ENCODE measurements around the gene WDR64.
"Not testable (repeated sequence)": the region's sequence is repeated elsewhere in the genome, so short reads cannot be mapped to it uniquely, and the experiment has no call there.

The WDR64 gene

DNA sequence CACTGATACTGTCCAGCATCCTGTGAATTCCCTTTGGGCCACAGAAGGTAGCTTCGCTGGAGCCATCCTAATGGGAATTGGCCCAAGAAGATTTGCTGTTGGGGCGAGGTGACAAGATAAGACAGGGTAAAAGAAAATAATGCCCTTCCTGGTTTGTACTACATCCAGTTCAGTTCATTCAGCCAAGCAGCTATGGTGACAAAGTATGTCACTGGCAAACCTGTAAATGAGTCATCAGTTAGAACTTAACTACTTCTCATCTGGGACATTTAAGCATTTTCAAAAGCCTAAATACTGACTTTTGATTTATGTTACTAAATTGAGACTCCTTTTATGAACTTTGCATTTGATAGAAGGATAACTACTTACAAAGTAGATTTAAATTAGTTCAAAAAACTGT lies 54.2 kb downstream of the WDR64 start:
- no peak for DNase-seq

DNA sequence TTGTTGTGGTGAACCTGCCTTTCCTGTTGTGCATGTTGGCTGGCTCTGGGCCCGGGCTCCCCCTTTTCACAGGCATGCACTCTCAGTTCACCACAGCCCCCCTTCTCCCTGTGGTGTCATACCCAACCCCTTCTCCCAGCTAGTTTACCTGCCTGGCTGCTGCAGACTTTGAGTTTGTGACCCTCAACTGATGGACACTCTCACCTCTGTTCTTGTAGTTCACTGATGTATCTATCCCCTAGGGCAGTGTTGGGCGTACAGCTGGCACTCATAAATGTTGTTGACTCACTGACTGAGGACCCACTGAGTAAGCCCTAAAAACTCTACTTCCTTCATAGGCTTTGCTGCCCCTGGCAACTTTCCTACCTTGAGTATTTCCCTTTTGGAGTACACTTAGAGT lies 54.9 kb downstream of the WDR64 start:
- no peak for DNase-seq

GRCh38 chr1:241707442-241707841 lies 55.4 kb downstream of the WDR64 start:
- DNase-seq: no peak

DNA sequence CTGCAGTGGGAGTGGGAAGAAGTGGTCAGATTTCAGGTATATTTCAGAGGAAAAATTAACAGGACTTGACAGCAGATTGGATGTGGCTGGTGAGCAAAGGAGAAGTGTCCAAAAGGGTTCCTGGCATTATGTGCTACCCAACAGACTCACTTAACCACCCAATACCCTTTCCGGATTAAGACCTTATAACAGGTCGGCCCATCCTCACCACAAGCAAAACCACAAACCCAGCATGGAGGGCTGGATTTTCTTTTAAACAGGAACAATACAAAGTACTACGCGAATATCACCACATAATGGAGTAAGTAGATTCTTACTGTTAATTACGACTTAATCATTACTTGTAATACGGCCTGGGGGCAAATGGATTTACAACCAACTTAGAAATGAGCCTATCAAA lies 59.2 kb downstream of the WDR64 start:
- no peak for DNase-seq

- DNase-seq: no peak
Observed at GRCh38 chr1:241713316-241713715, 61.2 kb downstream of the WDR64 start.

DNA sequence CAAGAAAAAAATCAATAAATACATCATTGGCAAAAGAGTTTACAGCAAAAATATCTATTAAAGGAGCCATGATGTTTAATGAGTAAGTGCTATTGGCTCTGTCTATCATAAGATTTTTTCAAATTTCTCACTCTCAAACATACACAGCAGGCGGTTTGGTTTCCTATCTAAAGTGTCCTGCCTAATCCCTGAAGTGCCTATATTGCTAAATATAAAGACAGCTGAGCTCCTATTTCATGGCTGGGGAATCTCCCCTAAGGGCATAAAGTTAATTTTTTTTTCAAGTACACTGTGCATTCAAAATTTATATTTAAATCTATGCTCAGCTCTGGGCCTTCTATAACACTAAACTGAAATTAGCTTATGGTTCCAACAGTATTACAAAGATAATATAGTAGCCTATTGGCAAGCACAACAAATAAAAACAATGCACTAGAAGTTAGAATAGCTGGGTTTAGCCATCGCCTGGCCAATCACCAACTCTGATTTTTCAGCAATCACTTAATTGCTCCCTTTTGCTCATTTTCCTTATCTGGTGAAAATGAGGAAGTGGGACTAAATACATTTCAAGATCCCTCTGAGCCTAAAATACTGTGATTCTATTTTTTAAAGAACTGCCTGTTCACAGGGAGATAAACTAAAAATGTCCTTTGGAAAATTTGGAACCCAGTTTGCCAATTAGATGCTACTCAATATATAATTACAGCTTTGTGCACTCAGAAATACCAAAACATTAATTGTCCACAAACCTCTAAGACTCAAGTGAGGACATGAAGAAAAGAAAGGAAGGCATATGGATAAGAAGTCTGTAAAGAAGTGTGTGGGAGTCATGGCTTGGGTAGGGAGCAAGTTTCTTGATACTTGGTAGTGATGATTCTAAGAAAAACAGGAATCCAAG lies 62.5 kb downstream of the WDR64 start:
- no peak for DNase-seq

- peak; percentile 33 for DNase-seq
Observed at GRCh38 chr1:241715435-241715834, 63.4 kb downstream of the WDR64 start.

GRCh38 chr1:241715956-241716355 lies 63.9 kb downstream of the WDR64 start:
- DNase-seq: no peak

DNA sequence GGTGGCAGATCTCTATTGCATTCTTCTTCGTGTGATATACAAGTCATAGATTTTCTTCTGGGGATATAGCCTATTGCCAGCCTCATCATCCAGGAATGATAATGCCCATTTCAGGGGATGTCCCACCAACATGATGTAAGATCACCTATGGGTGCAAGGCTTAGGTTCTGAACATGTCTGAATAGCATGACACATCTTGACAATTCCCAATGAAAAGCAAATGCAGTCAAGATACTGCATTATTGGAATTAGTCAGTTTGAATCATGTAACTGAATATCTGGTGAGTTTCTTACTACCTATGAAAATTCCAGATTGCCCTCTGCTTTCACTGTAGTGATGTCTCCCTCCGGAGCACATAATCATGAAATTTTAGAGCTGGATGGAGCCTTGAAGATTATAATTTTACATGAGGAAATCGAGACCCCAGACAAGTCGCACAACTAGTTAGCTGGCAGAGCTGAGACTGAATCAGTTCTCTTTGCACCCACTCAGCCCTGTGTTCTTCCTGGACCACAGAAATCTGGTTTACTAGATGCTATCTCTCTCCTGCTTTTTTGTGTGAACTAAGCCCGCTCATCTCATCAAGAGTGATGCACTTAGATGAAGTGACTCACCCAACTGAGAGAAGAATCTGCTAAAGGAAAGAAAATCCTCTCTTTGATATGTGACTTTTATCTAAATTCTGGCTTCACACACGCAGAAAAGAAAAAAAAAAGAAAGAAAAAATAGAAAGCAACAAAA lies 65.0 kb downstream of the WDR64 start:
- no peak for DNase-seq

- peak; percentile 69 for DNase-seq
Observed at GRCh38 chr1:241717975-241718374, 65.9 kb downstream of the WDR64 start.

GRCh38 chr1:241721011-241721410 lies 68.9 kb downstream of the WDR64 start:
- DNase-seq: no peak

DNA sequence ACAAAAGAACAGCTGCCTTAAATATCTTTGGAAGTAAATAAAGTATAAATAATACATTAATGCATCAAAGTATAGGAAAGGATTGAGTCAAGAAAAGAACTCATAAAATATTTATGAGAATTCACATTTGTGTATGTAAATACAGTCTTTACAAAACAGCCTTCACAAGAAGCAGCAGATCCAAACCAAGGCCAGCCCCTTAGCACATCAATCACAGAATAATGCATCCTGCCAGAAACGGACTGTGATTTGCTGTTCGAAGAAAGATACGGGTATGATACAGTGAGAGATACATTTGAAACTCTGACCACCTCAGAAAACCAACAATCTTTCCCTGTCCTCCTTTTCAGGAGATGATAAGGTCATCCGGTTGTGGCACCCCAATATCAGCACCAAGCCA lies 70.9 kb downstream of the WDR64 start:
- DNase-seq: peak; percentile 23

DNA sequence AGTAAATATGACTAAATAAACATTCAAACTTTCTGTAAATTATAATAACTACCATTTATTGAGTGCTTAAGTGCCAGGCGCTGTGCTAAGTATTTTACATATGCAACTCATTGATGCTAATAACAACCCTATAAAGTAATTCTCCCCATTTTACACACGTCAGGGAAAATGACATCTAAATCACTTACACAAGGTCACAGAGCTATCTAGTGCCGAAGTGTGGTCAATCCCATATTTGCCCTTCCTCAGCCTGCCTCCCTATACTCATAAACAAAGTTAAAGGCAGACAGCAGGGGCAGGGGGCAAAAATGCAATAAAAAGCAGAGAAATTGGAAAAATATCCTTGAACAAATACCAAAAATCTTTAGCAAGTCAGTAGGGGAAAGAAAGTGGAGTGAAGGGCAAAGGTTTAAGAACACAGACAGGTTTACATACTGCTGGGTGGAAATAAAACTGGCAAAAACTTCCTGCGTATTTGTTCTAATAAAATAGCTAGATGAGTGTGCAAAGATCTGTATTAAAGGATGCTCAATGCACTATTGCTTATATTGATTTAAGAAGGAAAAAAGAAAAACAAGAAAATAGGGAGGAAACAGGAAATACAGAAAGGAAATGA lies 72.8 kb downstream of the WDR64 start:
- DNase-seq: no peak

GRCh38 chr1:241730031-241730430 lies 78.0 kb downstream of the WDR64 start:
- no peak for DNase-seq

DNA sequence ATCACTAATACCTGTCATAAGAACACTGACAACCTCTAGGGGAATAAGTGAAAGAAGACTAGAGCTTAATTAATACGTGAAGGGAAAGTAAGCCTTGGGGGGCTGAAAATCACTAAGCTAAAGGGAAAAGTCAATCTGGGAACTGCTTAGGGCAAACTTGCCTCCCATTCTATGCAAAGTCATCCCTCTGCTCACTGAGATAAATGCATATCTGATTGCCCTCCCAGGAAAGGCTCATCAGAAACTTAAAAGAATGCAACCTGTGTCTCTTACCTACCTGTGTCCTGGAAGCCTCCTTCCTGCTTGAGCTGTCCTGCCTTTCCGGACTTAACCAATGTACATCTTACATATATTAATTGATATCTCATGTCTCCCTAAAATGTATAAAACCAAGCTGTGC lies 81.8 kb downstream of the WDR64 start:
- DNase-seq: no peak

- DNase-seq: no peak
Observed at GRCh38 chr1:241734533-241734932, 82.5 kb downstream of the WDR64 start.

GRCh38 chr1:241735493-241735926 lies 83.4 kb downstream of the WDR64 start:
- DNase-seq: not testable (repeated sequence)

DNA sequence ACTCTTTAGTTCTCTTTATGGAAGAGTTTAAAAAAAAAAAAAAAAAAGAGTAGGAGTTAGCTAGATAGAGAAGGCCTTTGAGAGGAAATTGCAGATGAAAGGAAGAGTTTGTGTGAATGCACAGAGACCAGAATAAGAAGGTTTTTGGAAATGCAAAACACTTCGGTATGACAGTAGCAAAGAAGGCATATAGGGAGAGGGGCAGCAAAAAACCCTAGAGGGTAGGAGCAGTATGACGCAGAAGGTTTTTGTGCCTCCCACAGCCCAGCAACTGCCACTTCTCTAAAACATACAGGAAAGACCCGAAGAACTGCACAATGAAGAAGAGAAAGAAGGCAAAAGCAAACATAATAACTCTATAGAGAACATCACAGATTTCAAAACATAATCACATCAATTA lies 84.3 kb downstream of the WDR64 start:
- DNase-seq: peak; percentile 46

- DNase-seq: peak; percentile 46
Observed at GRCh38 chr1:241738284-241739078, 86.4 kb downstream of the WDR64 start.

- DNase-seq: no peak
Observed at GRCh38 chr1:241742084-241742483, 90.0 kb downstream of the WDR64 start.

DNA sequence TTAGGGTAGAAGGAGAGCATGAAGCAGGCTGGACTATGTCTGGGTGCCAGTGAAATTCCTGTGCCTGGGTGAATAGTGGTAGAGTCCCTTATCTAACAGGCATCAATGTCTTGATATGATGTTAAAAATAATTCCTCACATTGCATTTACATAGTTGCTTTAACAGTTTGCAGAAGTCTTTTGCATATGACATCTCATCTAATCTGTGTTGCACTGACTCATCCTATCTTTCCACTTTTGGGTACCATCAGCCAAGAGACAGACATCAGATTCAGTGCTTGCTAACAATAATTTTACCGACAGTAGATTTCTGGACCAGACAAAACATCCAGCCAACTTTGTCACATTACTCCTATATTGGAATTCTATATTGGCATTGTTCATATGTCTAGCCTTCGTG lies 92.5 kb downstream of the WDR64 start:
- no peak for DNase-seq

DNA sequence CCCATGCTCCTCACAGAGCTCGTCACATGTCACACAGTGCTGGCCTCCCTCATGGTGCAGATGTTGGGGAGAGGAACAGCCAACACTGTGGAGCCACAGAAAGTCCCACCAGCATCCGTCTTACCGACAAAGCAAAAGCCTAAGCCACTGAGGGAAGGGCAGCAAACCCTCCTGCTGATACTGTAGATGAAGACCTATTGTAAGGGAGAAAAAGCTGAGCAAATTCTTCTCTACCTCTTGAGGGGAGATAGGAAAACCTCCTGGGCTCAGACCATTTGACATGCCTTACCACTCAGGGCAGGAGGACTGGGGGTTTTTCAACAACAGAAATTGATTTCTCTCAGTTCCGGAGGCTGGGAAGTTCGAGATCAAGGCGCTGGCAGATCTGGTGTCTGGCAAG lies 95.9 kb downstream of the WDR64 start:
- DNase-seq: no peak

Data from NCI-H1436 (cell line).